Measurements from ENCODE around the gene ZNF407. TPM values are rescaled to one million over a fixed set of nuclear protein-coding genes. Genes with fewer than 3 reads are reported as not detected.

ZNF407 gene
- total and polyA plus RNA-seq, 4 donors, result 1.9 to 16.5 (median 6.6) TPM

GRCh38 chr18:74876630-74877243 is 279.1 kb downstream of the ZNF407 start (continued):
- TF ChIP-seq EGR1 (IDR thresholded peaks at IDR 0.05; ENCODE audit: low read depth in 2 of 2) (no peak), FOXA2 (IDR thresholded peaks at IDR 0.05) (no peak), TAF1 (conservative IDR thresholded peaks at IDR 0.05) (no peak), YY1 (IDR thresholded peaks at IDR 0.05) (no peak), RXRA (IDR thresholded peaks at IDR 0.05) (no peak), SP1 (IDR thresholded peaks at IDR 0.05) (no peak), HNF4G (IDR thresholded peaks at IDR 0.05) (no peak), FOXA1 (IDR thresholded peaks at IDR 0.05) (no peak), RAD21 (IDR thresholded peaks at IDR 0.05) (no peak), JUND (IDR thresholded peaks at IDR 0.05) (no peak)
- TF ChIP-seq, protein P1, sequence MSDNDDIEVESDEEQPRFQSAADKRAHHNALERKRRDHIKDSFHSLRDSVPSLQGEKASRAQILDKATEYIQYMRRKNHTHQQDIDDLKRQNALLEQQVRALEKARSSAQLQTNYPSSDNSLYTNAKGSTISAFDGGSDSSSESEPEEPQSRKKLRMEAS (IDR thresholded peaks at IDR 0.05), result no peak

DNA sequence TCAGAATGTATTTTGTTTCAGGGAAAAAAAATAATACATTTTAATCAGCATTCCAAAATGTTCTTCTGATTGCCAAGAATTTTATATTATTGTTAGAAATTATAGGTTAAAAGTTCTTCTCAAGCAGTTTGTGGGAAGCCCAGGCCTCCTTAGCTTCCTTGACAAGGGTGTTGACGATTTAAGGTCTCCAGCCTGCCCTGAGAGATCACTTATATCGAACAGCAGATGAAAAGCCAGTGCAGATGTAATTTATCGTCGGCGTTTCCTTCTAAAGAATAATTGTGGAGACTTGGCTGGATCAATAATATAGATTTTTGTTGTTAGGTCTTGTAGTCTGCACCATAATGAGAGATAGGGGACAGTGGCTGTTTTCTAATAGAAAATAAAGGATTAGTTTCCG is 280.6 kb downstream of the ZNF407 start:
- Histone ChIP-seq H3K4me1 (ENCODE audit: control insufficient read depth in 4 of 4, insufficient read depth in 4 of 4, low read length in 3 of 4) (no peaks in the 10 kb centered on the region), H3K36me3 (ENCODE audit: control insufficient read depth in 4 of 4, insufficient read depth in 3 of 4, low read depth in 1 of 4, low read length in 3 of 4) (peaks cover 0 to 9% (median 2%) of the 10 kb centered on the region in 4 donors), H3K4me3 (ENCODE audit: low read depth in 1 of 3, low read length in 3 of 3) (no peak overlapping the region), H3K27me3 (ENCODE audit: control insufficient read depth in 4 of 4, insufficient read depth in 4 of 4, low read length in 3 of 4) (no peaks in the 10 kb centered on the region), H3K27ac (ENCODE audit: low read depth in 1 of 2, low read length in 2 of 2) (no peak overlapping the region), H3K9ac (ENCODE audit: low read depth in 1 of 2, low read length in 2 of 2) (no peak overlapping the region), H3K9me3 (ENCODE audit: control insufficient read depth in 4 of 4, low read length in 3 of 4) (no peaks in the 10 kb centered on the region)
- WGBS, result 88% methylated on average over 6 of the region's 6 CpGs
- TF ChIP-seq, protein P1 (IDR thresholded peaks at IDR 0.05), result no peak
- TF ChIP-seq SP1 (IDR thresholded peaks at IDR 0.05) (no peak), JUND (IDR thresholded peaks at IDR 0.05) (no peak), CTCF (IDR thresholded peaks at IDR 0.05; ENCODE audit: low read depth, low read length, missing input control) (no peak), EGR1 (IDR thresholded peaks at IDR 0.05; ENCODE audit: low read depth in 2 of 2) (no peak), GABPA (IDR thresholded peaks at IDR 0.05 in 1 of 2, conservative IDR thresholded peaks at IDR 0.05 in 1 of 2) (no peak), RAD21 (IDR thresholded peaks at IDR 0.05) (no peak), TAF1 (conservative IDR thresholded peaks at IDR 0.05) (no peak), RXRA (IDR thresholded peaks at IDR 0.05) (no peak), HNF4G (IDR thresholded peaks at IDR 0.05) (no peak), FOXA2 (IDR thresholded peaks at IDR 0.05) (no peak), REST (IDR thresholded peaks at IDR 0.05) (no peak), ATF3 (IDR thresholded peaks at IDR 0.05) (no peak), YY1 (IDR thresholded peaks at IDR 0.05) (no peak)
- TF ChIP-seq, protein P2, sequence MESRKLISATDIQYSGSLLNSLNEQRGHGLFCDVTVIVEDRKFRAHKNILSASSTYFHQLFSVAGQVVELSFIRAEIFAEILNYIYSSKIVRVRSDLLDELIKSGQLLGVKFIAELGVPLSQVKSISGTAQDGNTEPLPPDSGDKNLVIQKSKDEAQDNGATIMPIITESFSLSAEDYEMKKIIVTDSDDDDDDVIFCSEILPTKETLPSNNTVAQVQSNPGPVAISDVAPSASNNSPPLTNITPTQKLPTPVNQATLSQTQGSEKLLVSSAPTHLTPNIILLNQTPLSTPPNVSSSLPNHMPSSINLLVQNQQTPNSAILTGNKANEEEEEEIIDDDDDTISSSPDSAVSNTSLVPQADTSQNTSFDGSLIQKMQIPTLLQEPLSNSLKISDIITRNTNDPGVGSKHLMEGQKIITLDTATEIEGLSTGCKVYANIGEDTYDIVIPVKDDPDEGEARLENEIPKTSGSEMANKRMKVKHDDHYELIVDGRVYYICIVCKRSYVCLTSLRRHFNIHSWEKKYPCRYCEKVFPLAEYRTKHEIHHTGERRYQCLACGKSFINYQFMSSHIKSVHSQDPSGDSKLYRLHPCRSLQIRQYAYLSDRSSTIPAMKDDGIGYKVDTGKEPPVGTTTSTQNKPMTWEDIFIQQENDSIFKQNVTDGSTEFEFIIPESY (IDR thresholded peaks at IDR 0.05), result no peak
- DNase-seq (ENCODE audit: low spot score), result no peak
